CD8-positive, alpha-beta memory T cell (primary cell): ENCODE data around the gene CALD1. TPM values are rescaled to one million over a fixed set of nuclear protein-coding genes. Genes with fewer than 3 reads are reported as not detected.

Experiments
- CTCF ChIA-PET: fragments of 350-600 bp; sonication (Branson Sonifier 250); formaldehyde crosslinking; loops from one replicate; lab custom pipeline; 2021; ENCODE audit warnings: antibody characterized with exemption; lab: Charles Lee
- POLR2A ChIA-PET: fragments of 350-600 bp; sonication (Branson Sonifier 250); formaldehyde crosslinking; loops from one replicate; lab custom pipeline; 2021; ENCODE audit warnings: antibody characterized with exemption; lab: Charles Lee
- DNase-seq, 5 donors: peaks; one replicate each; pipeline versions ENCODE4 v3.0.0 to v3.0.0-alpha.2; 2020 to 2022; ENCODE audit warnings: mixed read lengths in 1 of 5
- H3K27ac ChIP-seq: one replicate; pipeline ENCODE4 v1.7.0; 2013; ENCODE audit warnings: low read depth, mild to moderate bottlenecking, low read length, moderate library complexity
- H3K27me3 ChIP-seq: 2 replicates; pipeline ENCODE4 v1.7.0; 2013; ENCODE audit warnings: low read length, mild to moderate bottlenecking; ENCODE audit not compliant: insufficient read depth, poor library complexity, severe bottlenecking
- H3K36me3 ChIP-seq: 2 replicates; pipeline ENCODE4 v1.7.0; 2013; ENCODE audit warnings: mild to moderate bottlenecking, low read length, moderate library complexity; ENCODE audit not compliant: insufficient read depth
- H3K4me1 ChIP-seq: 2 replicates; pipeline ENCODE4 v1.7.0; 2013; ENCODE audit warnings: mild to moderate bottlenecking, low read length, moderate library complexity; ENCODE audit not compliant: insufficient read depth
- H3K4me3 ChIP-seq: 2 replicates; pipeline ENCODE4 v1.7.0; 2013; ENCODE audit warnings: mild to moderate bottlenecking, low read length
- H3K9me3 ChIP-seq: 2 replicates; pipeline ENCODE4 v1.7.0; 2013; ENCODE audit warnings: mild to moderate bottlenecking, low read length
- H3K27ac Mint-ChIP-seq, 8 donors: one replicate each; pipeline ENCODE4 v1.8.0; 2020 to 2021; ENCODE audit warnings: mixed read lengths in 8 of 8, mild to moderate bottlenecking in 6 of 8, inconsistent platforms in 3 of 8, moderate library complexity in 3 of 8
- H3K27me3 Mint-ChIP-seq, 2 donors: one replicate each; pipeline ENCODE4 v1.8.0; 2020 to 2021; ENCODE audit warnings: mixed read lengths in 2 of 2, mild to moderate bottlenecking in 1 of 2, moderate library complexity in 1 of 2
- H3K36me3 Mint-ChIP-seq, 3 donors: one replicate each; pipeline ENCODE4 v1.8.0; 2020 to 2021; ENCODE audit warnings: mixed read lengths in 3 of 3, inconsistent platforms in 1 of 3, mild to moderate bottlenecking in 1 of 3
- H3K4me1 Mint-ChIP-seq, 3 donors: one replicate each; pipeline ENCODE4 v1.8.0; 2020 to 2021; ENCODE audit warnings: mixed read lengths in 3 of 3, inconsistent platforms in 1 of 3, mild to moderate bottlenecking in 1 of 3
- H3K4me3 Mint-ChIP-seq, 7 donors: one replicate each; pipeline ENCODE4 v1.8.0; 2020 to 2021; ENCODE audit warnings: mixed read lengths in 7 of 7, mild to moderate bottlenecking in 6 of 7, moderate library complexity in 4 of 7, inconsistent platforms in 2 of 7
- H3K9me3 Mint-ChIP-seq, 5 donors: one replicate each; pipeline ENCODE4 v1.8.0; 2020 to 2022; ENCODE audit warnings: mixed read lengths in 5 of 5, mild to moderate bottlenecking in 3 of 5, moderate library complexity in 2 of 5, inconsistent platforms in 1 of 5
- polyA plus RNA-seq: library from polyadenylated mRNA; unstranded; fragments of 300-500 nt; fragmentation: Illumina TruSeq; gene quantifications from one replicate; pipeline ENCODE4 v1.2.3, GENCODE V29; 2021
- total RNA-seq, 2 experiments: library from RNA; stranded (reverse); gene quantifications; one replicate each; pipeline ENCODE4 v1.2.3, GENCODE V29; 2021

The CALD1 gene
- total and polyA plus RNA-seq, 3 experiments from 2014 or later: 3.1 to 3.3 TPM; not detected in 1

- Mint-ChIP-seq H3K27ac (no peak overlapping the region), H3K4me3 (no peak overlapping the region), H3K36me3 (no peaks in the 10 kb centered on the region), H3K27me3 (peaks cover 0 to 2% of the 10 kb centered on the region in 2 donors), H3K9me3 (no peaks in the 10 kb centered on the region), H3K4me1 (no peaks in the 10 kb centered on the region)
- Histone ChIP-seq H3K27me3 (no peaks in the 10 kb centered on the region), H3K27ac (no peak overlapping the region), H3K36me3 (no peaks in the 10 kb centered on the region), H3K4me3 (no peak overlapping the region), H3K9me3 (no peaks in the 10 kb centered on the region), H3K4me1 (no peaks in the 10 kb centered on the region)
- DNase-seq: no peak
- POLR2A ChIA-PET: no interaction called here
- CTCF ChIA-PET: no interaction called here
Measured at GRCh38 chr7:134835463-134835823, 56.0 kb downstream of the CALD1 start.

GRCh38 chr7:134836447-134836846 lies 57.0 kb downstream of the CALD1 start:
- H3K36me3 ChIP-seq: no peaks in the 10 kb centered on the region
- Mint-ChIP-seq H3K4me3 (no peak overlapping the region), H3K27me3 (peaks cover 0 to 2% of the 10 kb centered on the region in 2 donors), H3K27ac (no peak overlapping the region), H3K36me3 (no peaks in the 10 kb centered on the region), H3K4me1 (no peaks in the 10 kb centered on the region), H3K9me3 (no peaks in the 10 kb centered on the region)
- no peak overlapping the region for H3K4me3 ChIP-seq
- ChIA-PET POLR2A (no interaction called here), CTCF (no interaction called here)
- DNase-seq: no peak
- no peaks in the 10 kb centered on the region for H3K4me1 ChIP-seq
- no peaks in the 10 kb centered on the region for H3K27me3 ChIP-seq
- no peaks in the 10 kb centered on the region for H3K9me3 ChIP-seq
- no peak overlapping the region for H3K27ac ChIP-seq

- Mint-ChIP-seq H3K36me3 (no peaks in the 10 kb centered on the region), H3K27ac (no peak overlapping the region), H3K27me3 (no peaks in the 10 kb centered on the region), H3K9me3 (no peaks in the 10 kb centered on the region), H3K4me3 (no peak overlapping the region), H3K4me1 (no peaks in the 10 kb centered on the region)
- Histone ChIP-seq H3K4me1 (no peaks in the 10 kb centered on the region), H3K27ac (no peak overlapping the region), H3K9me3 (no peaks in the 10 kb centered on the region), H3K36me3 (no peaks in the 10 kb centered on the region), H3K27me3 (no peaks in the 10 kb centered on the region), H3K4me3 (no peak overlapping the region)
- CTCF ChIA-PET: no interaction called here
- POLR2A ChIA-PET: no interaction called here
- no peak for DNase-seq
Measured at GRCh38 chr7:134839298-134839697, 59.9 kb downstream of the CALD1 start.

- no peak for DNase-seq
- POLR2A ChIA-PET: no interaction called here
- no peak overlapping the region for H3K27ac Mint-ChIP-seq
- Histone ChIP-seq H3K4me1 (no peaks in the 10 kb centered on the region), H3K36me3 (no peaks in the 10 kb centered on the region), H3K27ac (no peak overlapping the region), H3K27me3 (no peaks in the 10 kb centered on the region), H3K9me3 (no peaks in the 10 kb centered on the region), H3K4me3 (no peak overlapping the region)
- H3K9me3 Mint-ChIP-seq: no peaks in the 10 kb centered on the region
- H3K4me1 Mint-ChIP-seq: no peaks in the 10 kb centered on the region
- H3K27me3 Mint-ChIP-seq: peaks cover 0 to 9% of the 10 kb centered on the region in 2 donors
- H3K4me3 Mint-ChIP-seq: no peak overlapping the region
- H3K36me3 Mint-ChIP-seq: no peaks in the 10 kb centered on the region
- CTCF ChIA-PET: no interaction called here
Measured at GRCh38 chr7:134842062-134842461, 62.6 kb downstream of the CALD1 start.

- H3K36me3 ChIP-seq: no peaks in the 10 kb centered on the region
- H3K4me3 ChIP-seq: no peak overlapping the region
- Mint-ChIP-seq H3K27ac (no peak overlapping the region), H3K4me3 (no peak overlapping the region), H3K36me3 (no peaks in the 10 kb centered on the region), H3K4me1 (no peaks in the 10 kb centered on the region), H3K9me3 (no peaks in the 10 kb centered on the region), H3K27me3 (peaks cover 2 to 9% of the 10 kb centered on the region in 2 donors)
- no peak overlapping the region for H3K27ac ChIP-seq
- no peak for DNase-seq
- H3K9me3 ChIP-seq: no peaks in the 10 kb centered on the region
- POLR2A ChIA-PET: no interaction called here
- H3K27me3 ChIP-seq: no peaks in the 10 kb centered on the region
- CTCF ChIA-PET: no interaction called here
- no peaks in the 10 kb centered on the region for H3K4me1 ChIP-seq
Measured at GRCh38 chr7:134842886-134843430, 63.5 kb downstream of the CALD1 start.

- Mint-ChIP-seq H3K36me3 (no peaks in the 10 kb centered on the region), H3K27me3 (peaks cover 2 to 9% of the 10 kb centered on the region in 2 donors), H3K4me1 (no peaks in the 10 kb centered on the region), H3K4me3 (no peak overlapping the region), H3K9me3 (no peaks in the 10 kb centered on the region), H3K27ac (no peak overlapping the region)
- Histone ChIP-seq H3K36me3 (no peaks in the 10 kb centered on the region), H3K9me3 (no peaks in the 10 kb centered on the region), H3K27me3 (no peaks in the 10 kb centered on the region), H3K4me3 (no peak overlapping the region), H3K27ac (no peak overlapping the region), H3K4me1 (no peaks in the 10 kb centered on the region)
- DNase-seq: no peak
- ChIA-PET POLR2A (no interaction called here), CTCF (no interaction called here)
Measured at GRCh38 chr7:134844200-134844599, 64.8 kb downstream of the CALD1 start.

GRCh38 chr7:134845461-134845860 lies 66.0 kb downstream of the CALD1 start:
- POLR2A ChIA-PET: no interaction called here
- Histone ChIP-seq H3K4me1 (no peaks in the 10 kb centered on the region), H3K9me3 (no peaks in the 10 kb centered on the region), H3K36me3 (no peaks in the 10 kb centered on the region), H3K27me3 (no peaks in the 10 kb centered on the region), H3K4me3 (no peak overlapping the region), H3K27ac (no peak overlapping the region)
- H3K4me1 Mint-ChIP-seq: no peaks in the 10 kb centered on the region
- CTCF ChIA-PET: no interaction called here
- H3K4me3 Mint-ChIP-seq: no peak overlapping the region
- no peaks in the 10 kb centered on the region for H3K9me3 Mint-ChIP-seq
- no peaks in the 10 kb centered on the region for H3K36me3 Mint-ChIP-seq
- H3K27me3 Mint-ChIP-seq: peaks cover 2 to 9% of the 10 kb centered on the region in 2 donors
- DNase-seq: no peak
- no peak overlapping the region for H3K27ac Mint-ChIP-seq

GRCh38 chr7:134847851-134848588 lies 68.6 kb downstream of the CALD1 start:
- Mint-ChIP-seq H3K4me3 (no peak overlapping the region), H3K27ac (no peak overlapping the region), H3K27me3 (peaks cover 2 to 9% of the 10 kb centered on the region in 2 donors), H3K9me3 (no peaks in the 10 kb centered on the region), H3K36me3 (peaks cover 0 to 4% (median 0%) of the 10 kb centered on the region in 3 donors), H3K4me1 (no peaks in the 10 kb centered on the region)
- Histone ChIP-seq H3K36me3 (no peaks in the 10 kb centered on the region), H3K27me3 (no peaks in the 10 kb centered on the region), H3K9me3 (no peaks in the 10 kb centered on the region), H3K4me3 (no peak overlapping the region), H3K27ac (no peak overlapping the region), H3K4me1 (no peaks in the 10 kb centered on the region)
- no peak for DNase-seq
- ChIA-PET CTCF (interaction anchor here (1.0 kb wide), 1 partner anchor 18 kb away, joined by 3 read pairs; no protein-coding TSS in a partner anchor), POLR2A (no interaction called here)
